Keratinocyte (primary cell): ENCODE data around the gene TEKT2.

Experiments used
- CTCF ChIP-seq, 3 experiments: IDR thresholded peaks in 1 of 3; conservative IDR thresholded peaks in 1 of 3; optimal IDR thresholded peaks in 1 of 3; 2 replicates in 2 of 3; 3 replicates in 1 of 3; pipeline versions ENCODE3 to v1.5.1; 2011; ENCODE audit warnings: low read length in 3 of 3, mild to moderate bottlenecking in 3 of 3, moderate library complexity in 2 of 3, control low read depth in 1 of 3, inconsistent platforms in 1 of 3; ENCODE audit not compliant: insufficient read depth in 2 of 3; ENCODE audit errors: extremely low read depth in 1 of 3
- EZH2 ChIP-seq: IDR thresholded peaks from one replicate; pipeline ENCODE4 v1.6.1; 2012; ENCODE audit warnings: inconsistent platforms, mild to moderate bottlenecking, low read length, moderate library complexity

DNA sequence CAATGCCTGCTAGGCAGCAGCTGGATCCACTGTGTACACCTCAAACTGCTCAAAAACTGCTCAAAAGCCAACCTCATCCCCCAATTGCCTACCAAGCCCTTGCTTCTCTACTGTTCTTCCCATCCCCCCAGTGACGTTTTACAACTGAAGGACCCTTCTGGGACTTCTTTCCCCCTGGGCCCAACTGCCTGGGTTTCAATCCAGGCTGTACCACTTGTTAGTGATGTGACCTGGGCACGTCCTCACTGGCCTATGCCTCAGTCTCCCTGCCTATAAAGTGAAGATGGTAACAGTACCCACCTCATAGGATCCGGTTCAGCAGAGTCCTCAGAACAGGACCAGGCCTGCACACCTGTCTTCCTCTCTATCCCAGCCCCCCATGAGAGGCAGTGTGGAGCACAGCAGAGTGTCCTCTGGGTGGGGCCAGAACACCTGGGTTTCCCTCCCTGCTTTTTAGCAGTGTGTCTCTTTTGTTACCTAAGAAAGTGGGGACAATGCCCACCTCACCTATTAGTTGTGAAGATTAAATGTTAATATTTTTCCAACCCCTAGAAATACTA lies 1.9 kb upstream of the TEKT2 start:
- peak; percentile 6 to 28 (median 11) for TF ChIP-seq CTCF (optimal IDR thresholded peaks at IDR 0.05 in 1 of 3, IDR thresholded peaks at IDR 0.05 in 1 of 3, conservative IDR thresholded peaks at IDR 0.05 in 1 of 3; ENCODE audit: extremely low read depth in 1 of 3, insufficient read depth in 2 of 3, low read length in 3 of 3)
- no peak for TF ChIP-seq EZH2
